Stimulated activated CD4-positive, alpha-beta T cell treated with anti-CD3 and anti-CD28 coated beads, Interleukin-4, amount 100 ng/mL, for 48 hours (primary cell): Measurements from ENCODE around the gene MAN1A2.
"Not testable (repeated sequence)": the region's sequence is repeated elsewhere in the genome, so short reads cannot be mapped to it uniquely, and the experiment has no call there.

Experiments
- DNase-seq, 2 donors: peaks; one replicate each; pipeline ENCODE4 v3.0.0-alpha.2; 2020; ENCODE audit warnings: low read depth in 2 of 2

The MAN1A2 gene

DNA sequence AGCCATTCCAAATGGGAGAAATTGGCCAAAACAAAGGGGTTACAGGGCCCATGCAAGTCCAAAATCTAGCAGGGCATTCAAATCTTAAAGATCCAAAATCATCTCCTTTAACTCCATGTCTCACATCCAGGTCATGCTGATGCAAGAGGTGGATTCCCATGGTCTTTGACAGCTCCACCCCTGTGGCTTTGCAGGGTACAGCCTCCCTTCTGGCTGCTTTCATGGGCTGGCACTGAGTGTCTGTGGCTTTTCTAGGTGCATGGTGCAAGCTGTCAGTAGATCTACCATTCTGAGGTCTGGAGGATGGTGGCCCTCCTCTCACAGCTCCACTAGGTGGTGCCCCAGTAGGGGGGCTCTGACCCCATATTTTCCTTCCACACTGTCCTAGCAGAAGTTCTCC is 191.2 kb downstream of the MAN1A2 start:
- not testable (repeated sequence) for DNase-seq

GRCh38 chr1:117559139-117559538 is 191.9 kb downstream of the MAN1A2 start:
- no peak for DNase-seq

DNA sequence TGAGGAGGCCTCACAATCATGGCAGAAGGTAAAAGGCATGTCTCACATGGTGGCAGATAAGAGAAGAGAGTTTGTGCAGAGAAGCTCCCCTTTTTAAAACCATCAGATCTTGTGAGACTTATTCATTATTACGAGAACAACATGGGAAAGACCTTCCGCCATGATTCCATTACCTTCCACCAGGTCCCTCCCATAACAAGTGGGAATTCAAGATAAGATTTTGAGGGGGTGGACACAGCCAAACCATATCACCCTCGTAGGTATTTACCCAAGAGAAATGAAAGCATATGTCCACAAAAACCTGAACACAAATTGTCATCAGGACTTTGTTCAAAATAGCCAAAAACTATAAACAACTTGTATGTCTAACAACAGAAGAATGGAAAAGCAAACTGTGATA is 192.7 kb downstream of the MAN1A2 start:
- DNase-seq: no peak

GRCh38 chr1:117561071-117561470 is 193.8 kb downstream of the MAN1A2 start:
- DNase-seq: no peak

DNA sequence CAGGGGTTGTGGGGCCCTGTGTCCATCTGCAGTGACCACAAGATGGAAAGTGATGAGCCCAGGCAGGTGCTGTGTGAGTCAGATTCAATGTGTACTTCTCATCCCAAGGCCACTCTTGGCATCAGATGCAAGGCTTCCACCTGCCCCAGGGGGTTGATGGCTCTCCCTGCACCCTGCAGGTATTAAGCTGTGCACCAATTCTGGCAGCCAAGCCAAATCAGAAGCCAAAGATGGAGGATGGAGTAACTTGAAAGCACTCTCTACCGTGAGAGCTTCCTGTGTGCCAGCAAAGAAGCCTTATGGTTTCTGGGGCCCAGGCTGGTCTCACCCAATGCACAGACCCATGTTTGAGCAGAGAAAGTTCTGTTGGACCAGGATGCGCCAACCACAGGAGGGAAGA is 194.3 kb downstream of the MAN1A2 start:
- no peak for DNase-seq

DNA sequence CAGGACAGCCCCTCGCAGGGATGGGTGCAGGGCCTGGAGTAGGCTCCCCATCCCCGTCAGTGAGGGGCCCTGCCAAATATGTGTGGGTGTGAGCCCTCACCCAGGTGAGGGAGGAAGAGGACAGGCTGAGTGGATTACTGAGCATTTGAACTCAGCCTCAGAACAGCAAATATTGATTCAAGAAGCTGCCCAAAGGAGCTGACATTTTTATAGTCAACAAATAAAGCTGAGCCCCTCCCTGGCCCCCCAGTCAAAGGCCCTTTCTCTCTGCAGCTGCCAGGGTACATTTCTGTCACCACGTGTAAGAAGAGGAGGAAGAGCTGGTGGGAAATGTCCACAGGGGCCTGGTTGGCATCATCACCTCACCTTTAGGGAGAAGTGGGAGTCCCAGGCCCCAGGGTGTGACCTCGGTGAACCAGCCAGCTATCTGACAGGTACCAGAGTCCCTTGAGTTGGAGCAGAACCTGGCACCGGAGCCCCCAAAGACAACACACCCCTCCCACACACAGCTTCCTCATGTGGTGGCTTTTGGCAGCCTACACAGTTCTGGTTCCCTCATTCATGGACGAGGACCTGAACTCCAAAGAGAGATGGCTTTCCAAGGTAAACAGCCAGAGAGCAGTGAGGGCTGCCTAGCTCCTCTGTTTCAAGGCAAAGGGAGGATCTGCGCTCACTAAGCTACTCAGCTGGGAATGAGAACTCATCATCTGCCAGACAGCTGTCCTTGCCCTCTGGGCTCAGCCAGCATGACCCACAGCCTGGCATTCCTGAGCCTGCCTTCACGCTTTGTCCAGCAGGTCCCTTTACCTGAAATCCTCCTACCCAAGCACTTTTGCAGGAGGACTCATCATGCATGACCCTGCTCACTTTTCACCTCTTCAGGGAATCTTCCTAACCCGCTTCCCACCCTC is 195.6 kb downstream of the MAN1A2 start:
- DNase-seq: no peak

DNA sequence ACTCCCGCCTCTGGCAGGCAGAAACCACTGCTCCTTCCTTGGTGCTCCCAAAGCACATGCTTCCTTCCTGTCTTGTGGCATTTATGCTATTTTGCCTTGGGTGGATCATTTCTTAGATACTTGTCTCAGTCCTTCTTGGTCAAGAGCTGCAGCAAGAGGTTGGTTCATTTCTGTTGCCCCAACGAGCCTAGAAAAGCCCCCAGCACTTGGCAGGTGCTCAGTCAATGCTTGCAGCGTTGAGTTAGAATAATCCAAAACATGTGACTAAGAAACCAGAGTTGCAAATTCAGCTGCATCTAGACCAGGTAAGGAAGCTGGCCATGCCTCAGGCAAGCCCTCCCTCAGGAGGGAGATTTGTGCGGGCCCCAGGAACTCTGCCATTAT is 196.2 kb downstream of the MAN1A2 start:
- no peak for DNase-seq

DNA sequence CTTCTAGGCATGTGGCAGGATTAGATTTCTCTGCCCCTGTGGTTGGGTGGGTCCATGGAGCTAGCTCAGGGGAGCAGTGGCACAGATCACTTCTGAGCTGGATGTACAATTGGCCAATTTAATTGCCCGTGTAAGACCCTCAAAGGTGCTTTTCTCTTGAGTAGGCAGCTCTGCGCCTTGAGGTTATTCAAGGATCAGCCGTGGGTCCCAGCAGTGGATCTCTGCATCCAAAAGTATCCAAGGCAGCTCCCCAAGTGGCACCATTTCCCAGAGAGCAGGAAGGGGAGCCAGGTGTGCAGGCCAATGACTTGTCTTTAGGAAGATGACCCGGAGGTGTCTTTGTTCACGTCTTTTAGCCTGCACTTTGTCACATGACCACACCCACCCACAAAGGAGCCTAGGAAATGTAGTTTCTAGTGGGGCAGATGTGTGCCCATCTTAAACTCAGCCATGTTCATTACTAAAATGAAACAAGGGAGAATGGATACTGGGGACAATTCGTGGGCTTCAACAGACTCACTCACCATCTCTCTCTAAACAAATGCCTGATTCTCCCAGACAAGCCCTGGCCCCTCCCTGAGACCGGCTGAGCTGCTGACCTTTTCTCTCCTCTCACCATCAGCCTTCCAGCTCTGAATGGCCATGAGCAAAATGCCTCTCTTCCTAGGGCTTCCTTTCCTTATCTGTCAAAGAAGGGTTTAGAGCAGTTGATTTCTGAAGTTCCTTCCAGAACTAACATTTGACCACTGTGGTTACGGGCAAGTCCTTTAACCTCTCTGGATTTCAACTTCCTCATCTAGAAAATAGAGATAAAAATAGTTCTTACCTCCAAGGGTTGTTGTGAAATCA is 197.2 kb downstream of the MAN1A2 start:
- no peak for DNase-seq

- no peak for DNase-seq
These were observed 197.9 kb downstream of the MAN1A2 start for GRCh38 chr1:117565076-117565556.

DNA sequence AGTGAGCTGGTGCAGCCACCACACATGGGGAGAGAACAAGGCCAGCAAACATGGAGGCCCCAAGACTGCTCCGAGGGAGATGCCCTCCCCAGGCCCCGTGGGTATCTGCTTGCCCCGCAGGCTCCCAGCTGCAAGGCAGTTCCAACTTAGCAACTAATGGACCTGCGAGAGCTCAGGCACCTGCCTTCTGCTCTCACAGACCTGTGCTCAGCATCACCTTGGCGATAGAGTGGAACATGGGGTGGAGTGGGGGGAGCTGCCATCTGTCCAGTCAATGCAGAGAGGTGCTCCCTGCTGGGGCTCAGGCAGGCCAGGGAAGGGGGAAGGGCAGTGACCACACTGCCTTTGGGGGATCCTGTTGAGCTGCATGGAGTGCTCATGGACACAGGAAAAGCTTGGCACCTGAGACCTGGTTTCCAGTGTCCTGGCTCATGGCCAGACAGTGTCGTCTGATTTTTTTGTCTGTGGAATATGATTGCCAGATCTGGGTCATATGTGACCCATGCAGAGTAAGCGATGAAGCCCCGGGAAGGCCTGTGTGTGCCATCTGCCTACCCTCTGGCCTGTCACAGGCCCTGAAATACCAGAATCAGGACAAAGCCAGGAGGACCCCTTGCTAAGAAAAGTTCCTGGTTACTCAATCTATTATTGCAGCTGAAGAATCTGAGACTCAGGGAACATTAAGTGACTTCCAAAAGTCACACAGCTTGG is 198.7 kb downstream of the MAN1A2 start:
- no peak for DNase-seq

DNA sequence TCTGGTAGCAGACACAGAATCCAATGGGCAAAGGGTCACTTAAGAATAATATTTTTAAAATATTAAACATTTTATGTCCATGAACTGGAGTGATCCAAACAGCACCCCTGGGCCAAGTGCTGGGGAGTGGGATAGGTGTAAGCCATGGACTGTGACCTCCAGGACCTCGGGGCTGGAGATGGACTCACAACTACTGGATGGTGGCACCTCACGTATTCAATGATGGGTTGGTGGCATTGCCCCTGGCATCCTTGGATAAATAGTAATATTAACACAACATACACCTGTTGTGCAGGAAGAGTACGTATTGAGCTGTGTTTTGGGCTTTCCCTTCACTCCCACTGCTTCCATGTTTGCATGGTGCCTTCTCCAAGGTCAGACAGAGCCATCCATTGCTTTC is 199.3 kb downstream of the MAN1A2 start:
- no peak for DNase-seq

- no peak for DNase-seq
These were observed 200.2 kb downstream of the MAN1A2 start for GRCh38 chr1:117567435-117567834.

DNA sequence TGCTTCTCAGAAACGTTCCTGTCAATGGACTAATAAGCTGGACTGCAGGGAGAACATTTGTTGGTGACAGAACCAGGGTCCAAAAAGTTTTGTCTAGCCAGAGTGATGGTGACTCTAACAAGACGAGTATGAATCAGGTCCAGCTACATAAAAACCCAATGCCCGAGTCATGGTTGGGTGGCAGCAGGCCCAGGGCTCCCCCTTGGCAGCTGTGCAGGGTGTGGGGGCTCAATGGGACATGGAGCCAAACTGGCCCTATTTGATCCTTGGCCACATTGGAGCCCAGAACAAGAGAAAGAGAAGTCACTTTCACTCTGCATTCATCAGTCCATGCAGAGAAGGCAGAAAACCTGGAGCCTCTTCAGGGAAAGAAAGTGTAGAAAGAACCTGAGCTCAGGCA is 200.7 kb downstream of the MAN1A2 start:
- DNase-seq: no peak

DNA sequence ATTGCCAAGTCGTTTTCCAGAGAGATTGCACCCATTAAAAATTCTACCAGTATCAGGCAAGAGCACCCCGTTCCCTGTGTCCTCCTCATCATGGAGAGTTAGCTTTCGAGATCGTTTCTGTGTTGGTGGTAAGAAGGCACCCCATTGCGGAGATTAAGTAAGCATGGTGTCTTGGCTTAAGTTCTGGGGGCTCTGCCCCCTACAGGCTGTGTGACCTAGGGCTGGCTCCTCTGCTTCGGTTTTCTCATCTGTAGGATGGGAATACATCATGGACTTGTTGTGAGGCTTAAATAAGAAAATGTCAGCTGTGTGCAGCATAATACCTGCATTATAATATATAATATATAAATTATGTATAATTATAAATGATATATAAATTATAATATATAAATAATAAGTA is 201.8 kb downstream of the MAN1A2 start:
- DNase-seq: no peak

- no peak for DNase-seq
These were observed 202.6 kb downstream of the MAN1A2 start for GRCh38 chr1:117569856-117570255.

GRCh38 chr1:117570988-117571409 is 203.8 kb downstream of the MAN1A2 start:
- no peak for DNase-seq

DNA sequence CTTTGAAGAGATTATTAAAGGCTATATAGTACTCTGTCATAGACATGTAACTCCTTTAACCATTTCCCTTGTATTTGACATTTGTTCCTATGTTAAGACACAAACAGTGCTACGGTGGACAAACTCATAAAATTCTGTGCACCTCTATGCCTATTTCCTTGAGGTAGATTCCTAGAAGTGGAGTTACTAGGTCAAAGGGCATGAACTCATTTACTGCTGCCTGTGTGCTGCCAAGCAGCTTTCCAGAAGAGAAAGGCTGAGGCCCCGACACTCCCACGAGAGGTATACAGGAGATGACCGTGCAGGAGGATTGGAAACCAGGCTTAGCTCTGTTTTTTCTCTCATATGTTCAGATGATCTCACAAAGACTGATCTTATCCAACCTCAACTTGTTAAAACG is 204.2 kb downstream of the MAN1A2 start:
- DNase-seq: no peak

DNA sequence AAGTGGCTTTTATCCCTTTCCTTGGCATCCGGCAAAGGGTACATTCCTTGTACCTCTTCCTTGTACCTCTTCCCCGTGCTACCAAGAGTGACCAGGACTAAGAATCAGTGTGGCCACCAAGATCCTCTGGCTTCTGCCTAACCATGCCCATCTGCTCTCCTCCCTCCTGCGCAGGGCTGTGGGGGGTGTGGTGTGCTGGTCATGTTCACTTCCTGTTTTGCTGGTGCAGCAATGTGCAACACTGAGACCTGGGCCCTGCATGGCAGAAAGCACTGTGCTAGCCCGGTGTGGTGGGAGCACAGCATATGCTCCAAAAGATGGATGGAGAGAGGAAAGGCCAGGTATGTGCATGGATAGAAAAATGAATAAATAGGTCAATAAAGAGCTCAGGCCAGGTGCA is 205.3 kb downstream of the MAN1A2 start:
- DNase-seq: no peak

- DNase-seq: peak in 1 of 2 donors; percentile 8
These were observed 206.3 kb downstream of the MAN1A2 start for GRCh38 chr1:117573386-117574023.

- DNase-seq: no peak
These were observed 207.0 kb downstream of the MAN1A2 start for GRCh38 chr1:117574161-117574835.
